Measurements from ENCODE around the gene GJE1. TPM values are rescaled to one million over a fixed set of nuclear protein-coding genes. Genes with fewer than 3 reads are reported as not detected.

The GJE1 gene
- total RNA-seq, 1 donor from 2014 or later, result not detected

DNA sequence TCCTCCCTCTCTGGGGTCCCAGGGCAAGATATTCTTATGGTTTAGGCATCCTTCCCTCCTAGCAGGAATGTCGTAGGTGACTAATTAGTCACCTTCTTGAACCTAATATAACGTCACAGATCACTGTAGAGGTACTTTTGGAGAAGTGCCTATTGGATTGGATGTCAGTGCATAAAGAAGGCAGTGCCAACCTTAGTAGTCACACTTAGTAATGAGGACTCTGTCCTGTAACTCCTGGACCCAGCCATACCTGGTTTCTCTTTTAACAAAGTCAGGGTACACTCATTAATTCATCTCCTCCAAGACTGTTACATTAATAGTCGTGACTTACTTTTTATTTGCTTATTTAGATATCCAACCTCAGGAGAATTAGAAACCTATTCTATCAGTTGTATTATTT is 34.3 kb downstream of the GJE1 start:
- no peak for DNase-seq

DNA sequence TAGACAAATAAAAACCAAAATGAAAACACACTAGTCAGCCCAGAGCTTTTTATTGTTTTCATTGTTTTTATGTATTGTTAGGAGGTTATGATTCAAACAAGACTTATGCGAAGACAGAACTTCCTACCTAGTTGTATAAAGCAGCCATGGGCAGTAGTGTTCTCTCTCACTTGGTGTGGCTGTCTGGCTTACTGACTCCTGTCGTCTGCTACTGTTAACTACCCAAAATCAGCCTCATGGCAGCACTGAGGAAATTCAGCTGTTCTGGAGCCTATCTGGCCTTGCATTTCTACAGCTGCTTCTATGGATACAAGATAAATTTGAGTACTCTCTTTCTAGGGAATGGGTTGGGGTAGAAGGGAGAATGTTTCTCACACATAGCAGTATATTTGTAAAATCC is 34.8 kb downstream of the GJE1 start:
- no peak for DNase-seq

DNA sequence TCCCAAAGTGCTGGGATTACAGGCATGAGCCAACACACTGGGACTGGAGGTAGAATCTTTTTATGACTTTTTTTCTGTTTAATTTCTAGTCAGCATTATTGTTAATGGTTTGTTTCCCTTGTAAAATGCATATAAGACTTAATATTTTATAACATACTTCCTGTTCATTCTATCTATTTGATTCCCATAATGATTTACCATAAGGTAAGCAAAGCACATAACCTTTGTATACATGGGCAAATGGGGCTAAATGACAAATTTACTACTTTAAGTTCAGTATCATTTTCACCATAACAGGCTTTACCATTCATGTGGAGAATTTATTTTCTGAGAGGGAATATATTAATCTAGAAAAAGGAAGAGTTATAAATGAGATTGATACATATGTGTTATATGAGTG is 38.6 kb downstream of the GJE1 start:
- DNase-seq, result no peak

DNA sequence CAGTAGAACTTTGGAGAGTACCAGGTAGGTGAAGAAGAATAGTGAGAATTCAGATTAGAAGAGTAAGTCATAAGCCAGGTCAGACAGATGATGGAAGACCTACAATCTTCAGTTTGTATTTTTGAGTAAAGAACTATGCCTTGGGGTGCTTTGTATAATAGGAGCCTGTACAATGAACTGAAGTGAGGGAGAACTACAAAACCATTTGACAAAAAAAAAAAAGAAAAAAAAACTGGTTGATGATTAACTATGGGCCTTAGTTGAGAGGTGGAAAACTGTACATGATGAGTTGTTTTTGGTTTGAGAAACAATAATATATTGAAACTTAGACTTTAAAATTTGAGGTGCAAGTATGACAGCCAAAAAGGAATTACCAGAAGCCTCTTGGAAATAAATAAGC is 40.0 kb downstream of the GJE1 start:
- DNase-seq, result no peak

DNA sequence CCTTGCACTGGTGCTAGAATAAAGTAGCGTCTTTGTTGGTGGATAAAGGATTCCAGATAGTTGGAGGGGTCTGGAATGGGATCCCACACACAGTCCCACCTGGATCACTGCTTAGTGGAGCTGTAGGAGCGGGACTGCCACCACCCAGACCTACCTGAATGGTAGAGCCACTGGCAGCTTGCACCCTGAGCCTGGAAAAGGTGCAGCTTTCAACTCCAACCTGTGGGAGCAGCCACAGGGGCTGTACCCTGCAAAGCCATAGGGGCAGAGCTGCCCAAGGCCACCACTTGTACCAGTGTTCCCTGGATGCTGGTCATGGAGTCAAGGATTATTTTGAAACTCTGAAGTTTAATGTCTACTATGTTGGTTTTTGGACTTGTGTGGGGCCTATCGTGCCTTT is 41.3 kb downstream of the GJE1 start:
- no peak for DNase-seq

DNA sequence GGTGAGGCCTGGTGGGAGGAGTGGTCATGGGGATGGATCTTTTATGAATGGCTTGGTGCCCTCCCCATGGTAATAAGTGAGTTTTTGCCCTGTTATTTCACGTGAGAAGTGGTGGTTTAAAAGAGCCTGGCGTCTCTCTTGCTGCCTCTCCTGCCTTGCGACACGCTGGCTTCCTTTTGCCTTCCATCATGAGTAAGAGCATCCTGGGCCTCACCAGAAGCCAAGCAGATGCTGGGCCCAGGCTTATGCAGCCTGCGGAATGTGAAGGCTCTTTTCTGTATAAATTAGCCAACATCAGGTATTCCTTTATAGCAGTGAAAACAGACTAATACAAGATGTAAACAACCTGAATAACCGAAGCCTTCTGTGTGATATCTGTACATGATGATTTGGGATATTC is 42.0 kb downstream of the GJE1 start:
- DNase-seq, result no peak

DNA sequence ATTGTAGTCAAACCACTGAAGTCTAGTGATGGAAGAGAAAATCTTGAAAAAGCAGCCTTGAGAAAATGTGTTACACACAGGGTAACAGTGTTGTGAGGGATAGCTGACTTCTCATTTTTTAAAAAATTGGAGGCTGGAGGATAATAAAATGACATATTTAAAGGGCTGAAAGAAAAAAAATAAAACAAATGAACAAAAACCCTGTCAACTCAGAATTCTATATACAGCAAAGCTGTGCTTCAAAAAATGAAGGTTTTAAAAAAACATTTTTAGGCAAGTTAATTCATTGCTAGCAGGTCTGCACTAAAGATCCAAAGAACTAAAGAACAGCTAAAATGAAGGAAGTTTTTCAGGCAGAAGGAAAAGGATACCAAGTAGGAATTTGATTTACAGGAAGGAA is 45.4 kb downstream of the GJE1 start:
- DNase-seq, result no peak

DNA sequence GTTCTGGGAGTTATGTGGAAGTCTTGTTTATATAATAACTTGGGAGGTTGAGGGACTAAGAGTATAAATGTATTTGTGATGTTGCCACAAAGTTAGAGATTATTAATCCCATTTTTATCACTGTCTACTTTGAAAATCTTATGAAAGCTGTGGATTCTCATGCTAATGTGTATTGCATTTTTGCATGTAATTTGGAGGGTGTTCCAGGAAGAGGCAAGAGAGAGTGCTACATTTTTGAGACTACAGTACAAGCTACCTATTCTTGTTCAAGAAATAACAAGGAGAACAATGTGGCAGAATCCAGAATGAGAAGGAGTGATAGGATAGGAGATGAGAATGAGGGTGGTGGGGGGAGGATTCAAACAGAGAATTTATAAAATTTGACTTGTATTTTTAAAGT is 49.3 kb downstream of the GJE1 start:
- DNase-seq, result no peak

DNA sequence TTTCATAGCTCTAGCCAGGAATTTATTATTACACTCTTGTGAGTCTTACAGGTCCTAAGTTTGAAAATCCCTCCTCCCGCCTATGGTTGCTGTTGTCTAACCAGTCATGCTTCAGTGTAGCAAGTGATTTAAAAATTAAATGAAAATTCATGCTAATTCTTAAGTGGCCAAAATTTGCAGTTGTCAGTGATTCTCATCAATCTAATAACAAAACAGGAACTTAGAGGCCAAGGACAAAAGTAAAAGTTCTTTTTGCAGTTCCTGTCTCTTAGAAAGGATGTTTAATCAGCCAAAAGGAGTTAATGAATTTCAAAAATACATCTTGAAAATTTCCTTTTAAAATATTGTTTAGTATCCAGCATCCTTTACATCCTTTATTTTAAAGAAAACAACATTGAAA is 50.6 kb downstream of the GJE1 start:
- no peak for DNase-seq

DNA sequence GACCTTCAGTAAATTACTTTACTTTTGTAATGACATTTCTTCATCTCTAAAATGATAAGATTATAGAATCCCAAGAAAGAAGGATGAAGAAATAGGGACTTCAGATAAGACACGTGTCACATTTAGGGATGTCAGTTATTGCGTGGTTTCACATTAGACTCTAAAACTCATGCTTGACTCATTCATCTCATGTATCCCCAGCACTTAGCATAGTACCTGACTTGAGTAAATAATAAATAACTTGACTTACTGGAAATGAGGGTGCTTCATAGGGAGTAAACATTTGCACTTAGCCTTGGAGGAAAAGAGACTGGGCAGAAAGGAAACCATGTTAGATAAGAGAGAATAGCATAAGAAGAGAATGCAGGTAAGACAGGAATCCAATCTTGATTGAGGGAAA is 51.6 kb downstream of the GJE1 start:
- no peak for DNase-seq

Other genes with a start within 250 kb of the GJE1 start
- gene NMBR, start 14.2 kb downstream of the GJE1 start, total RNA-seq, result not detected
- 42.5 TPM for gene VTA1, start 14.3 kb downstream of the GJE1 start, total RNA-seq
- gene ADGRG6, start 169.1 kb downstream of the GJE1 start, total RNA-seq, result 43.5 TPM